Stimulated activated CD4-positive, alpha-beta T cell treated with anti-CD3 and anti-CD28 coated beads, Interleukin-15, amount 100 ng/mL, for 48 hours (primary cell): ENCODE measurements around the gene RAPGEF1.
A peak's percentile ranks its signal among the peaks of the same experiment; 100 is the strongest.
"Not testable (repeated sequence)": the region's sequence is repeated elsewhere in the genome, so short reads cannot be mapped to it uniquely, and the experiment has no call there.

Experiments
- DNase-seq, 2 donors: peaks; one replicate each; pipeline ENCODE4 v3.0.0-alpha.2; 2020; ENCODE audit warnings: low read depth in 2 of 2

Gene RAPGEF1, protein sequence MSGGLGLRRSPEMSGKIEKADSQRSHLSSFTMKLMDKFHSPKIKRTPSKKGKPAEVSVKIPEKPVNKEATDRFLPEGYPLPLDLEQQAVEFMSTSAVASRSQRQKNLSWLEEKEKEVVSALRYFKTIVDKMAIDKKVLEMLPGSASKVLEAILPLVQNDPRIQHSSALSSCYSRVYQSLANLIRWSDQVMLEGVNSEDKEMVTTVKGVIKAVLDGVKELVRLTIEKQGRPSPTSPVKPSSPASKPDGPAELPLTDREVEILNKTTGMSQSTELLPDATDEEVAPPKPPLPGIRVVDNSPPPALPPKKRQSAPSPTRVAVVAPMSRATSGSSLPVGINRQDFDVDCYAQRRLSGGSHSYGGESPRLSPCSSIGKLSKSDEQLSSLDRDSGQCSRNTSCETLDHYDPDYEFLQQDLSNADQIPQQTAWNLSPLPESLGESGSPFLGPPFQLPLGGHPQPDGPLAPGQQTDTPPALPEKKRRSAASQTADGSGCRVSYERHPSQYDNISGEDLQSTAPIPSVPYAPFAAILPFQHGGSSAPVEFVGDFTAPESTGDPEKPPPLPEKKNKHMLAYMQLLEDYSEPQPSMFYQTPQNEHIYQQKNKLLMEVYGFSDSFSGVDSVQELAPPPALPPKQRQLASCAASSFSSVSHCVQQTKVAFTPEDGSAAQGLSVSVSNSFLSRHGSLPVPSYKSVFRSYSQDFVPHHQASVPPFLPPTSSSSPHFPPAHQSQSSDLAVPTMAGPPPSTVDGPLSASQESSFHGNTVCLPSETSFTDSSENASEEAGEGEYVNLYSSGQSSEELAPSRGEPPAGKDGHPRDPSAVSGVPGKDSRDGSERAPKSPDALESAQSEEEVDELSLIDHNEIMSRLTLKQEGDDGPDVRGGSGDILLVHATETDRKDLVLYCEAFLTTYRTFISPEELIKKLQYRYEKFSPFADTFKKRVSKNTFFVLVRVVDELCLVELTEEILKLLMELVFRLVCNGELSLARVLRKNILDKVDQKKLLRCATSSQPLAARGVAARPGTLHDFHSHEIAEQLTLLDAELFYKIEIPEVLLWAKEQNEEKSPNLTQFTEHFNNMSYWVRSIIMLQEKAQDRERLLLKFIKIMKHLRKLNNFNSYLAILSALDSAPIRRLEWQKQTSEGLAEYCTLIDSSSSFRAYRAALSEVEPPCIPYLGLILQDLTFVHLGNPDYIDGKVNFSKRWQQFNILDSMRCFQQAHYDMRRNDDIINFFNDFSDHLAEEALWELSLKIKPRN (N-terminal part only)

DNA sequence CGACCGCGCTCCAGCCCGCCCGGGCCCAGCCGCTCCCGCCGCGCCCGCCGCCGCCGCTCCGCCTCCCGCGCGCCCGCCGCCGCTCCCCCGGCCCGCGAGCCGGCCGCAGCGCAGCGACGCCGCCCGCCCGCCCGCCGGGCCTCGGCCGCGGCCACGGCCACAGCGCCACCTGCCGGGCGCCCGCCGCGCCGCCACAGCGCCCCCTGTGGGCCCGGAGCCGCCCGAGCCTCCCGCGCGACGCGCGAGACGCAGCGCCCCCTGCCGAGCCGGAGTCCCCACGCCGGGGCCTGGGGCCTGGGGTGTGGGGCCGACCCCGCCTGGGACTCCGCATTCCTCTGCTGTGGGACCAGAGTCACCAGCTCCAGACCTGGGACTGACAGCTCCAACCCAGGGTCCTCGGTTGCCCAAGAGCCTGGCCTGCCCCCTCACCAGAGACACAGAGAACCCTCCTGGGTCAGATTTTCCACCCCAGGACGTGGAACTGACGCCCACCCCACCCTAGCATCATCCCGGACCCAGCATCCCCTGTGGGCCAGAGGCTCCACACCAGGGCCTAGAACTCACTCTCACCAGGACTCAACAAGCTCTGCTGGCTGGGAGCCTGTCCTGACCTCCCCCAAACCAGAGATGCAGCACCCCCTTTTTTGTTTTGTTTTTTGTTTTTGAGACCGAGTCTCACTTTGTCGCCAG is at the start of gene RAPGEF1:
RAPGEF1 (minus strand) TSS at position 118 of the 690 bp plus-strand sequence. CDS start 246 bp downstream, outside the sequence.
- peak; percentile 67 to 79 for DNase-seq

DNA sequence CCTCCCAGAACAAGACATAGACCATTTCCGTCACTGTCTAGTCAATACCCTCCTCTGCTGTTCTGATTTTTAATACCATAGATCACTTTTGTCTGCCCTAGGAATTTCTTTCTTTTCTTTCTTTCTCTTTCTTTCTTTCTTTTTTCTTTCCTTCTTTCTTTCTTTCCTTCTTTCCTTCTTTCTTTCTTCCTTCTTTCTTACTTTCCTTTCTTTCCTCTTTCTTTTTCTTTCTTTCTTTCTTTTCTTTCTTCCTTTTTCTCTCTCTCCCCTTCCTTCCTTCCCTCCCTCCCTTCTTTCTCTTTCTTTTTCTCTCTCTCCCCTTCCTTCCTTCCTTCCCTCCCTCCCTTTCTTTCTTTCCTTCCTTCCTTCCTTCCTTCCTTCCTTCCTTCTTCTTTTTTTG is 49.0 kb upstream of the RAPGEF1 start:
- no peak for DNase-seq

DNA sequence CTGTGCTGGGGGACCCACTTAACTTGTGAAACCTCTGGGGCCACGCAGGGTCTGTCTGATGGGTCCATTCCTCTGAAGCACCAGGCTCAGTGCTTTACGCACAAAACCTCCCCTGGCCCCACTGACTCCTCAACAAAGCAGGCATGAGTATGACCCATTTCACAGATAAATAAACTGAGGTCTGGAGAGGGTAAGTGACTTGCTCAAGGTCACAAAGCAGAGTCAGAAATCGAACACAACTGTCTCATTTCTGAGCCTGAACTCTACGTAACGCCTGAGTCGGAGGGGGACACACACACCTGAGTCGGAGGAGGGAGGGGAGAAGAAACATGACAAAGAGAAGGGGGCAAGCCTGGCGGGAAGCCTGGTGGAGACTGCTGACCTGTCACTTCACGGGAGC is 48.0 kb upstream of the RAPGEF1 start:
- no peak for DNase-seq

DNA sequence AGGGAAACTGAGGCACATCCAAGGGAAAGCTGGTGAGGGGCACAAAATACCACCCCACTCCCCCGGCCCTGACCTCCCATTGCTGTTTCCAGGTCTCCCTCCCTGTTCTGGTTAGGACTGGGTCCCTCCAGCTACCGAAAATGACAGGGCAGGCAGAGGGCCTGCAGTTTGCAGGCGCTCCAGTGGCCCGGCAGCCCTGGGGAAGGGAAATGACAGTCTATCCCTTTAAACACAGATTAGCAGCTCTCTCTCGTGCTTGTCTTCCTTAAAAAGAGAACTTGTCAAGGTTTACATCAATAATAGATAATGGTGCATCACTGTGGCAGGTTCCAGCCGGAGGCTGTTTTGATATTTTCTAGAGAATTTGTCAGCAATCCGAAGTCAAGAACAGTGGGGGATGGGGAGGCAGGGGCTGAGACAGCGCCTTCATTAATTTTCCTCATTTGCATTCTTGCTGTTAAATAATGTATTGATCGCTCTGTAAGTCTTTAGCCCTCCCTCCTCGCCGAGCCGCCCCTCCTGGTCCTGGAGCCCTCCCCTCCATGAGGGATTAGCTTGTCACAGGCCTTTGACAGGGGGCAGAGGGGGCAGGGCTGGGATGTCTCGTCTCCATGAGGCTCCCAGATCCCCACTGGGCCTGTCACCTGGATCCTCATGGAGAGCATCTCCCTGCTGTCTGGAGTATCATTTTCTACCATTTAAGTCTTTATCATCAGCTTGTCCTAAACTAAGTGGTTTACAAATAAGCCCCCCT is 45.0 kb upstream of the RAPGEF1 start:
- DNase-seq = no peak

DNA sequence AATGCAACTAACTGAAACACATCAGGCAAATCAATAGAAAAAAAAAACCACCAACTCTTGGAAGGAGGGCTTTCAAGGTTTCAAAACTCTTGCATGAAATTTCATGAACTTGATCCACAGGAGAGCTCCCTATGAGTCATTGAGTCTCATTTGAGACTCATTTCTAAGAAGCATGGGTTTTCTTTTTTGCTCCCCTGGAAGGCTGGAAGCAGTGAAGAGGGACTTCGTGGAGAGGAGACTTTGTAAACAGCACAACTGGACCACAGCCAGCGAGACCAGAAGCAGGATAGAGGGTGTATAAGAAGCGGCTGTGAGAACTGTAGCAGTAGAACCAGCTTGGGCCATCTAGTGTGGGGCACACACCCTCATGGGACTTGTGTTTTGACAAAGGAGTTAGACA is 41.2 kb upstream of the RAPGEF1 start:
- DNase-seq = no peak

DNA sequence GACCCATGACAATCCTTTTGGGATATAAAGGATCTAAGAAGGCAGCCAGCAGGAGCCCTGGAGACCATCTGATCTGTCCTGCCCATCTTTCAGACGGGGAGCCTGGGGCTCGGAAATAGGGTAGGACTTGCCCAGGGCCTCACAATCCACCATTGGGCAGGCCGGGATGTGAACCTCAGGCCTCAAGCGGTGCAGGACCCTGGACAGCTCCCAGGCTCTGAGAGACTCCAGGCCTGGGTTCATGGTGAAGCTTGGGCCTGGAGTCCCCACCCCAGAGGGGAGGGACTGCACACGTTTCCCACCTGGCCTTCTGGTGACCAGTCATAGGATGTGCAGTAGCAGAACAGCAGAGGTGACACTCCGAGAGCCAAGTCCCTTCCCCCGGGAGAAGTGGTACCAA is 36.6 kb upstream of the RAPGEF1 start:
- no peak for DNase-seq

DNA sequence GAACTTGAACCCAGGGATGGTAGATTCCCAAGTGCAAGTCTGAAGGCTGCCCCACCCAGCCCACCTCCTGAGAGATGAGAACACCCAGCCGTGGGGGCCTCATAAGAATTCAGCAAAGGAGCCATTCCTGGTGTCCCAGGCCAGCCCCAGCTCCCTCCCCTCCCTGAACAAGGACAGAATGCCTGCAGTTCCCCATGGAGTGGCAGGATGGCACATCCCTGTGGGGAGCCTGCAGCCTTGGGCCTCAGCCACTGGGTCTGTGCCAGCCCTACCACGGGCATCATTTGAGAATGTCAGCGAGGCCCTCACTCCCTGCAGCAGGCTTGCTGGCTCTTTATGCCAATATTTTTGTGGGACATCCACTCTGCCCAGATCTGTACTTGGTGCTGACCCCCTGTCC is 36.2 kb upstream of the RAPGEF1 start:
- DNase-seq = no peak

DNA sequence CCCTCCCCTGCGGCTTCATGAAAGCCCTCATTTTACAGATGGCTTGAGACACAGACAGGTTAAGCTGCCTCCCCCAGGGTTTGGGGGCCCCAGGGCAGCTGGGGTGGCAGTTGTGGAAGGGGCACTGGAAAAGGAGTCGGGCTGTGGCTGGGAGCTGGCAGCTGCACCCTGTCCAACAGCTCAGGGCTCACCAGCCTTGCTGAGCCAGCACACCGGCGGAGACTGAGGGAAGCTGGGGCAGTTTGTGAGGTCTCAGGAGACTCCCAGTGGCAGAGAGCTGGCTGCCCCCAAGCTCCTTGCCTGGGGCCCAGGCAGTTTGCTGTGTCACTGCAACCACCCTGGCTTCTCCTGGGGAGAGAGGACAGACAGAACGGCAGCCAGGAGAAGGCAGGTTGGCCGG is 34.8 kb upstream of the RAPGEF1 start:
- DNase-seq = no peak

DNA sequence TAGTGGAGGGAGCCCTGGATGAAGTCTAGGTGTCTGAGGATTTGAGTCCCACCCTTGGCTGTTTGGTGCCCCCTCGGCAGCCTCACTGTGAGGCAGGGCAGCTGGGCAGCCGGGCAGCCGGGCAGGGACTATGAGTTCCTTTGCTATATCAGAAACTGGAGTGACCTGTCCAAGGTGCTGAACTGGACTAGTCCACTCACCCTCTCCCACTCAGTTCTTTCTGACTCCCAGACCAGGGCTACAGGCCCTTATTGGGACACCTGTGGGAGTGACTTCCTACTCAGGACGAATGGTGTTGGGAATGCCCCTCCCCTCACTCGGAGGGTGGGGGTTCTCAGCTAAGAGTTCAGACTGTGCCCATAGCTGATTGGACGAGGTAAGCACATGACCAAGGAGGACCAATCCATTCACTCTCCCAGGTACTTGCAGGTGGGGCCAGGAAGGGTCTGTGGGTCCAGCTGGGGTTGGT is 34.1 kb upstream of the RAPGEF1 start:
- no peak for DNase-seq

DNA sequence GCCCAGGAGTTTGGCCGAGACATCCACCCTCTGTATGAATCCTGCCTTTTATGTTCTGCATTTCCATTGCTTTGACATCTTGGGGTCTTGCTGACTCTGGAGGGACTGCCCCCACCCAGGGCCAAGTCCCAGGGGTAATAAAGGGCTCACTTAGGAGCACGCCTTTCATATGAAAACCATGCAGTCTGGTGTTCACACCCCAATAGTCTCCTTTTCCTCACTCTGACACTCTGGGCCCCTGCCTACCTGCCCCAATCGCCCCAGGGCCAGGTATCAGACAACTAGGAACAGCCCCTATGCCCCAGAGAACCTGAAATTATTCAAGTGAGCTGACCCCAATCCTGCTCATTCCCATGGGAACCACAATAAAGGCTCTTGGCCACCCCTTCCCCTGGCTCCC is 33.1 kb upstream of the RAPGEF1 start:
- DNase-seq = no peak

DNA sequence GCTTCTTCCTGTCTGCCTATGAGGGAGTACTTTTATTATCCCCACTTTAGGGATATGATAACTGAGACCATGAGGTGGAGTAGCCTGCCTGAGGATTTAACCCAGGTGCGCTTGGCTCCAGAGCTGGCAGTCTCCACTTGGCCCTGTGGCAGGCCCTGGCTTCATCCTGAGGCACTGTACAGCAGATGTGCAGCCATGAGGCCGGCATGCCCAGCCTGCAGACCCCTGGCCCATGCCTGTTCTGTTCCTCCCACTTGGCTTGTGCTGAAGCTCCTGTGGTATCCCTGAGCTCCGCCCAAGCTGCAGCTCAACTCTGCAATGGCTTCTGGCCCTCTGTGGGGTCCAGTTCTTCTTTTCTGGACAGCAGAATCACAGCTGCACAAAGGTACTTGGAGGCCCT is 31.8 kb upstream of the RAPGEF1 start:
- no peak for DNase-seq

DNA sequence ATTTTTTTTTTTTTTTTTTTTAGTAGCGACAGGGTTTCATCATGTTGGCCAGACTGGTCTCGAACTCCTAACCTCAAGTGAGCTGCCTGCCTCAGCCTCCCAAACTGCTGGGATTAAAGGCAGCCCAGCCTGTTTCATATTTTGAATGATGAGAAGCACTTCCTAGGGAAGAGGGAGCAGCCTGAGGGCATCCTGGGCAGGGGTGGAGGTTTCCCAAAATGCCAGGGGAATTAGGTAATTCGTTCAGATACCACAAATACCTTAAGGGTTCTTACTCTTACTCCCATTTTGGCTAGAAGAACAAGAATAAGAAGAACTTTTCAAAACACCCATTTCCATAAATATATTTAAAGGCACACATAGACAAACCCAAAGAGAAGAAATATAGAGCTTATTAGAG is 29.5 kb upstream of the RAPGEF1 start:
- DNase-seq = no peak

DNA sequence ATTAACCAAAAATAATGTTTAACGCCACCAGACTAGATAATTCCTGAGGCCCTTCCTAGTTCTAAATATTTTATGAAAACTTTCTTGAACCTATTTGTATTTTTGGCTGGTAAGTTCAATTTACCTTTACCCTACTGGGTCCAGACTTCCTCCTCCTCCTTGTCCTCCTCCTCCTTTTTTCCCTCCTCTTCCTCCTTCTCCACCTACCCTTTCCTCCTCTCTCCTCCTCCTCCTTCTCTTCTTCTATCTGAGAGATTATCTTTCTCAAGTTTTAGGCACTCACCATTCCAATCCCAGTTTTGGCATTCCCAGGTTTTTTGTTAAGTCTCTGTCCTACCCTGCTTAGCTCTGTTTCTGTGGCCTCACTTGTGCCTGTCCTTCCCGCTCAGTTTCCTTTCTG is 24.7 kb upstream of the RAPGEF1 start:
- DNase-seq = no peak

DNA sequence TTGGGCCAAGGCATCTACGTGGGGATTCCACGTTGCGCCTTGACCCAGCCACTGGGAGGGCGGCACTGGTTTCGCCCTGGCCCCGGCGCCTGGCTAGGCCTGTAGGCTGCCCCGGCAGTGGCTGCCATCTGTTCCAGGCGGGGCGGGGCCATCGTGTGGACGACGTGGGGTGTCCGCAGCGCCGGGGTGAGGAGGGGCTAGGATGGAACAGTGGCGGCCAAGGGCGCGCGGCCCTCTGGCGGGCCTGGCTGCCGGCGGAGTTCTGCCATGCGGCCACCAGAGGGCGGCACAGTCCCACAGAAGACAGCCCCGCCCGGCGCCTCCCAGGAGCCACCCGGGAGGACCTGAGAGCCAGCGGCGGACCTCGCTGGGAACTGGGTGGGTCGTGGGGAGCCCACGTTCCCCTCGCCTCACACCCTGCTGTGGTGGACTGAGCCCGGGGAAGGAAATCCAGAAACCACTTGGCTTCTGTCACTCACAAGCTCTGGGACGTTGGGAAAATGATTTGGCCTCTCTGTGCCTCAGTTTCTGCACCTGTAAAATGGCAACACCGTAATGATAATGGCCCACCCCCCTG is 22.6 kb upstream of the RAPGEF1 start:
- DNase-seq = peak; percentile 54 to 70

DNA sequence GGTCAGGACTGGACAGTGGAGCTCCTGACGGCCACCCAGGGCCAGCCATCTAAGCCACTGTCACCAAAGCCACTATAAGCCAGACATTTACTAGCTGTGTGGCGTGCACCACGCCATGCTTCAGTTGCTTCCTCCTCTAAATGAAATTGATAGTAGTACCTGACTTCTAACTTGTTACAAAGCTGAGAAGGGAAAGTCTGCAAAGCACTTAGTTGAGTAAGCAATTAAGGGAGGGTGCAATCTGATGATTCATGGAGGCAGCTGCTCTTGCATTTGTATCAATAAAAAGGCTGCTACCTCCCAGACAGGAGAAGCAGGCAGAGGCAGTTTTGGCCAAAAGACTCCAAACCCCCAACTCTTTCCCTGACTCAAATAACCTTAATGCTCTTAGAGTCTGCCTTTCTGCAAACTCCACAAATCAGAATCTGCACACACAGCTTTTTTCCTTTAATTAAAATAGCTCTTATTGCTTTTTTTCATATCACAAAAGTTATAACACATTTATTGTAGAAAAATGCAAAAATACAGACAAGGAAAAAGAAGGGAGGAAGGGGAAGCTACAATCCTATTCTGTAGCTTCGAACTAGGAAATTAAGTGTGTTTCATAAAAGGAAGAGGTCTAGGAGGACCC is 19.3 kb upstream of the RAPGEF1 start:
- DNase-seq = no peak

DNA sequence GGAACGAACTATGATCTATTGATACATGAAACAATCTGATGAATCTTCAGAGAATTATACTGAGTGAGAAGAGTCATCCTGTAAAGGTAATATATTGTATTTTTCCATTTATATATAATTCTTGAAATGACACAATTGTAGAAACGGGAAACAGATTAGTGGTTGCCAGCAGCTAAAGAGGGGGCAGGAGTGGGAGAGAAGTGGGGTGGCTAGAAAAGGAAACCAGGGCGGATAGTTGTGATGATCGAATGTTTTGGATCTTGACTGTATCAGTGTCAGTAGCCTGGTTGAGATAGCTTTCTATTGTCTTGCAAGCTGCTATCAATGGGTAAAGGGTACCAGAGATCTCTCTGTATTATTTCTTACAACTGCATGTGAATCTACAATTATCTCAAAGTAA is 17.7 kb upstream of the RAPGEF1 start:
- DNase-seq = no peak

DNA sequence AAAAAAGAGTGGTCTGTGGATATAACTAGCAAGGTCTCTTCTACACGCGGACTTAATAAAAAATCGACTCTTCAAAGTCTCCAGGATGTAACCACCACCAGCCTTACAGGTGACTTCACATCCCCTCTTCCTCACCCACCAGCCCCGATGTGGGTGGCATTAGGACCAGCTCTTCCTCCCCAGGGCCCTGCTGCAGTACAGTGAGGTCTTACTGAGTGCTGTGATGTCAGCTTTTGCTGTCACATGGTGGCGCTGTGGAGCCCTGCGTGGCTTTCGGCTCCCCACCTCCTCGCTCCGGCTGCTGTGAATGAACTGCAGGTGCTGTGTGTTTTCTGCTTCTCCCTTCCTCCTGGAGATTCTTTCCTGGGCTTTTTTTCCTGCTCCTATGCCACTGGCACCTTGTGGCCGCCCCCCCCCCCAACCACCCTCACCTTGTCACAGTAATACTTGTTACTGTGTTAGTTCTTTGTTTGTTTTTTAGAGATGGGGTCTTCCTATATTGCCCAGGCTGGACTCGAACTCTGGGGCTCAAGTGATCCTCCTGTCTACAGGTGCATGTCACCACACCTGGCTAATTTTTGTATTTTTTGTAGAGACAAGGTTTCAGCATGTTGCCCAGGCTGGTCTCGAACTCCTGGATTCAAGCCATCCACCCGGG is 15.8 kb upstream of the RAPGEF1 start:
- DNase-seq = peak; percentile 69 to 85

DNA sequence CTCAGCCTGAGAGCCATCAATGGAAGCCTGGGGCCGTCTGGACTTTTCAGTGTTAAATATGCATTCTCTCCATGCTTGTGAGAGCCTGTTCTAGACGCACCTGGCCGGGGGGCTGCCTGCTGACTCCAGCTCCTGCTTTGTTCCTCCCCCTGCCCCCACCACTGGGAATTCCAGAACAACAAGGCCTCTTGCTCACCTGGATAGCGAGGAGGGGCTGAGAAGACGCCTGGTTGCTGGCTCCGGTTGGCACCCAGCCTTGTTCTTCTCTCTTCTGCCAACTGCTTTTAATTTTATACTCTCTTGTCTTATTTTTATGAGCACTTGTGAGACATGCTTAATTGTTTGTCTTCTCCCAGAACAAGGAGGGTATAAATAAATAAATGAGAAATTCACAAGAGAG is 15.0 kb upstream of the RAPGEF1 start:
- no peak for DNase-seq

DNA sequence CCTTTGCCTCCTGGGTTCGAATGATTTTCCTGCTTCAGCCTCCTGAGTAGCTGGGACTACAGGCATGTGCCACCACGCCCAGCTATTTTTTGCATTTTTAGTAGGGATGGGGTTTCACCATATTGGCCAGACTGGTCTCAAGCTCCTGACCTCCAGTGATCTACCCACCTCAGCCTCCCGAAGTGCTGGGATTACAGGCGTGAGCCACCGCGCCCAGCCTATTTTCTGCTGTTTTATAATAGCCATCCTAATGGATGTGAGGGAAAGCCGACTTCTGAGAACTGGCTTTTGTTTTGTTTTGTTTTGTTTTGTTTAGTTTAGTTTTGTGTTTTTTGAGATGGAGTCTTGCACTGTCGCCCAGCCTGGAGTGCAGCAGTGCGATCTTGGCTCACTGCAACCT is 13.9 kb upstream of the RAPGEF1 start:
- DNase-seq = not testable (repeated sequence)
